OCI-LY3 (cell line): Measurements from ENCODE around the gene MYO5B.

Source experiments
- CTCF ChIP-seq: fragments of 200-600, 300-600 bp; sonication (generic); IDR thresholded peaks from 2 replicates; pipeline ENCODE4 v1.5.1; 2014; ENCODE audit warnings: antibody characterized with exemption, low read length, low read depth
- EZH2phosphoT487 ChIP-seq: fragments of 200-600 bp; shearing (Covaris generic); IDR thresholded peaks from 2 replicates; pipeline ENCODE4 v1.6.1; 2018; ENCODE audit warnings: antibody characterized with exemption, mixed run types, low read depth

DNA sequence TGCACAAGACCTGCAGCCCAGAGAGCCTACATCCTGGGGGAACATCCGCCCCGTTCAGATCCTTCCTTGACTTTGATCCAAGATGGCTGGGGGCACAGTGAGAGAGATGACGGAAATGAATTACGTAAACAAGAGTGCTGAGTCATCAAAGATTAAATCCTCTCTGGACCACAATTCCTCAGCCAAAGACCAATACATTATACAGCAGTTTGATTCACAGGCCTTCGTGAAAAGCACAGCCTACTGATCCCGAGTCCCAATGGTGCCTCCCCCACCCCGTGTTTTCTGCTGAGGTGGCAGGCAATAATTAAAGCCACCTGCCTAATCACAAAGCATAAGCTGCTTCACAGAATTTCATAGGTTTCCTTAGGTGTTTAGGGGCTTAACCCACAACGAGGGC, 43.0 kb downstream of the MYO5B start:
- TF ChIP-seq CTCF (no peak), EZH2phosphoT487 (no peak)
